Measurements from ENCODE around the gene LRRC34. TPM values are rescaled to one million over a fixed set of nuclear protein-coding genes. Genes with fewer than 3 reads are reported as not detected.

LRRC34 gene
- total and polyA plus RNA-seq, 9 of the 15 experiments (the other 6 are each of a cell fraction or from before 2014, with no cell fraction given): 0.17 to 0.30 TPM; not detected in 7

DNA sequence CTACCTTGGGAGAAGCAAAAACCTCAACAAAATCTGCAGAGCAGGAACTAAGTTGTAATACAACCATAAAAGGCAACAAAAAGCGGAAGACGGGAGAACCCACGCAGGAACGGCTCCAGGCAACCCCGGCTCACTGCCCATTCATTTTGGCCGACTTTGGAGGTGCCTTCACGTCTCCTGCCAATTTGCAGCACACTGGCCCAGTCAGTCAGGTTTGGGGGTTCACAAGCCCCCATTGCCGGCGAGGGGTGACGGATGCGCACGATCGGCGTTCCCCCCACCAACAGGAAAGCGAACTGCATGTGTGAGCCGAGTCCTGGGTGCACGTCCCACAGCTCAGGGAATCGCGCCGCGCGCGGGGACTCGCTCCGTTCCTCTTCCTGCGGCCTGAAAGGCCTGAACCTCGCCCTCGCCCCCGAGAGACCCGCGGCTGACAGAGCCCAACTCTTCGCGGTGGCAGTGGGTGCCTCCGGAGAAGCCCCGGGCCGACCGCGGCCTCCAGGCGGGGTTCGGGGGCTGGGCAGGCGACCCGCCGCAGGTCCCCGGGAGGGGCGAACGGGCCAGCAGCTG, 48.3 kb downstream of the LRRC34 start (continued):
- TF ChIP-seq JUN (IDR thresholded peaks at IDR 0.05; ENCODE audit: borderline replicate concordance, low read depth, low read length) (no peak), JUN (CRISPR knock-in tag; IDR thresholded peaks at IDR 0.05; ENCODE audit: borderline replicate concordance) (no peak), SRSF3 (IDR thresholded peaks at IDR 0.05; ENCODE audit: insufficient read depth, low read length) (0 out of 2 replicates have a peak, but pooled peaks have one; percentile 49), STAT6 (CRISPR knock-in tag; IDR thresholded peaks at IDR 0.05) (0 out of 2 replicates have a peak, but pooled peaks have one; percentile 30), FUS (optimal IDR thresholded peaks at IDR 0.05; ENCODE audit: low read depth, low read length) (no peak), ZBTB17 (CRISPR knock-in tag; IDR thresholded peaks at IDR 0.05) (peak; percentile 60; the same call in 1 of the 2 replicates), NRF1 (conservative IDR thresholded peaks at IDR 0.05 in 1 of 2, IDR thresholded peaks at IDR 0.05 in 1 of 2) (0 out of 4 replicates have a peak, but pooled peaks have one; percentile 8 to 21), SAFB (IDR thresholded peaks at IDR 0.05; ENCODE audit: borderline replicate concordance, low read depth, low read length) (peak; percentile 70; the same call in 1 of the 2 replicates), SPI1 (IDR thresholded peaks at IDR 0.05; ENCODE audit: borderline replicate concordance, low read depth, low read length) (peak; percentile 82), LCOR (CRISPR knock-in tag; IDR thresholded peaks at IDR 0.05) (peak; percentile 74), MGA (IDR thresholded peaks at IDR 0.05) (0 out of 2 replicates have a peak, but pooled peaks have one; percentile 31), CBX1 (IDR thresholded peaks at IDR 0.05; ENCODE audit: low read depth) (0 out of 2 replicates have a peak, but pooled peaks have one; percentile 11), ZNF24 (IDR thresholded peaks at IDR 0.05) (peak; percentile 53; the same call in 1 of the 2 replicates), KAT2B (IDR thresholded peaks at IDR 0.05; ENCODE audit: low read depth, low read length) (no peak)
